Ishikawa (cell line): ENCODE data around the gene PDGFRA.

Source experiments
- CEBPB ChIP-seq: IDR thresholded peaks from 2 replicates; pipeline ENCODE4 v1.6.1; 2012
- CREB1 ChIP-seq: IDR thresholded peaks from 2 replicates; pipeline ENCODE4 v1.6.1; 2012; ENCODE audit warnings: low read depth
- EGR1 ChIP-seq: IDR thresholded peaks from 2 replicates; pipeline ENCODE4 v1.6.1; 2012
- EP300 ChIP-seq: IDR thresholded peaks from 2 replicates; pipeline ENCODE4 v1.6.1; 2012; ENCODE audit warnings: borderline replicate concordance
- FOXM1 ChIP-seq: IDR thresholded peaks from 2 replicates; pipeline ENCODE4 v1.6.1; 2012; ENCODE audit warnings: low read depth, borderline replicate concordance
- MAX ChIP-seq: IDR thresholded peaks from 2 replicates; pipeline ENCODE4 v1.6.1; 2012
- NFIC ChIP-seq: IDR thresholded peaks from 2 replicates; pipeline ENCODE4 v1.6.1; 2012
- RAD21 ChIP-seq: IDR thresholded peaks from 2 replicates; pipeline ENCODE4 v1.6.1; 2012; ENCODE audit warnings: low read depth
- REST ChIP-seq: IDR thresholded peaks from 2 replicates; pipeline ENCODE4 v1.6.1; 2012; ENCODE audit warnings: low read depth, mild to moderate bottlenecking
- TAF1 ChIP-seq: IDR thresholded peaks from 2 replicates; pipeline ENCODE4 v1.6.1; 2012; ENCODE audit warnings: low read depth, mild to moderate bottlenecking
- TCF12 ChIP-seq: IDR thresholded peaks from 2 replicates; pipeline ENCODE4 v1.6.1; 2012; ENCODE audit warnings: low read depth
- TEAD4 ChIP-seq: IDR thresholded peaks from 2 replicates; pipeline ENCODE4 v1.6.1; 2012
- USF1 ChIP-seq: IDR thresholded peaks from 2 replicates; pipeline ENCODE4 v1.6.1; 2012
- YY1 ChIP-seq: IDR thresholded peaks from 2 replicates; pipeline ENCODE4 v1.6.1; 2012; ENCODE audit warnings: low read depth
- ZBTB7A ChIP-seq: IDR thresholded peaks from 2 replicates; pipeline ENCODE4 v1.6.1; 2012; ENCODE audit warnings: low read depth

PDGFRA gene

GRCh38 chr4:54213761-54214160, 15.3 kb upstream of the PDGFRA start:
- TF ChIP-seq EP300 (no peak), CREB1 (no peak), USF1 (no peak), FOXM1 (no peak), RAD21 (no peak), TCF12 (no peak), TAF1 (no peak), CEBPB (no peak), TEAD4 (no peak), MAX (no peak), YY1 (no peak), ZBTB7A (no peak), REST (no peak), EGR1 (no peak)

- TF ChIP-seq FOXM1 (no peak), REST (no peak), MAX (no peak), EGR1 (no peak), ZBTB7A (no peak)
These were observed 13.6 kb upstream of the PDGFRA start for GRCh38 chr4:54215379-54216077.

- TF ChIP-seq EP300 (no peak), RAD21 (peak; percentile 89), NFIC (peak; percentile 64)
These were observed 11.2 kb upstream of the PDGFRA start for GRCh38 chr4:54217642-54218495.

GRCh38 chr4:54218736-54219135, 10.4 kb upstream of the PDGFRA start:
- TF ChIP-seq MAX (no peak), ZBTB7A (no peak), RAD21 (no peak), FOXM1 (no peak), TAF1 (no peak), USF1 (no peak), REST (no peak), YY1 (no peak), EP300 (no peak), TCF12 (no peak), EGR1 (no peak), CREB1 (no peak), NFIC (no peak)
